ENCODE data around the gene RUNX2.

DNA sequence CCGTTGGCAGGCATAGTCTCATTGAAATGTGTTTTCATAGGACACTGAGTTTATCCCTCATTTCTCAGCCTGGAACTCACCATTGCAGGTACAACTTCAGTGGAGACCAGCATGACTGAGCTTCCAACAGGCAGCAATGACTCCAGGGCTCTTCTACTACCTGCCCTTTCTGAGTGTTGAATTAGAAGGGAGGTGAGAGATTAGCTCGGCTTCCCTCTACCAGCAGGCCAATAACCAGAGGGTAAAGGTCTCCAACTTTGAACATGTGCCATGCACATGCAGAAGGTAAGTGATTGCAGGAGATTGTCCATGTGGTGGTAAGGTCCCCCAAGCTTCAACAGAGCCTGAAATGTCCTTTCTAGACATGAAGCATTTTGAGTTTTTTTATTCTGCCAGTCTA lies 283.4 kb downstream of the RUNX2 start:
- TF ChIP-seq CTCF (IDR thresholded peaks at IDR 0.05) = no peak
- no peak for TF ChIP-seq EZH2 (IDR thresholded peaks at IDR 0.05; ENCODE audit: borderline replicate concordance, insufficient read depth, low read depth, low read length, poor library complexity, severe bottlenecking)
